Lower leg skin (tissue), 4 donors: Measurements from ENCODE around the gene NFKBIA. TPM values are rescaled to one million over a fixed set of nuclear protein-coding genes. Genes with fewer than 3 reads are reported as not detected.
"Not testable (repeated sequence)": the region's sequence is repeated elsewhere in the genome, so short reads cannot be mapped to it uniquely, and the experiment has no call there.

Experiments used
- DNase-seq, 2 donors: peaks; one replicate each; pipeline ENCODE4 v3.0.0-alpha.2; 2019; ENCODE audit warnings: low spot score in 2 of 2
- H3K4me3 ChIP-seq: fragments of 200-600 bp; sonication (generic); 2 replicates; pipeline ENCODE4 v1.5.1; 2017; ENCODE audit warnings: mild to moderate bottlenecking, low read depth; ENCODE audit not compliant: poor library complexity, severe bottlenecking
- POLR2A ChIP-seq, 2 donors: fragments of 450-650 bp; IDR thresholded peaks; one replicate each; pipeline ENCODE4 v1.6.1; 2016 to 2017; ENCODE audit warnings: antibody characterized with exemption in 2 of 2, mild to moderate bottlenecking in 1 of 2, moderate library complexity in 1 of 2
- WGBS, 2 donors: methylation state at CpG; one replicate each; pipeline ENCODE4 v1.1.5; 2018; 5-methylcytosine and 5-hydroxymethylcytosine counted together
- intact Hi-C: fragments of 100-400 bp; cut with DNase I; formaldehyde crosslinking; loops from one replicate; pipeline ENCODE4 v1.15.0; 2023; ENCODE audit warnings: low total_unique reads
- total RNA-seq, 4 donors: library from RNA; depleted of rRNA; stranded (reverse); fragments of >200 nt; gene quantifications; one replicate each; pipeline ENCODE4 v1.1.0, GENCODE V29; 2016
- TF ChIP-seq, protein P1 (sequence below), 3 donors: fragments of 450-650 bp; IDR thresholded peaks; one replicate each; pipeline ENCODE4 v1.5.1; 2016; ENCODE audit warnings: antibody characterized with exemption in 3 of 3, mild to moderate bottlenecking in 3 of 3, moderate library complexity in 2 of 3

NFKBIA gene
- total RNA-seq, 4 donors from 2014 or later = 431 to 923 (median 565) TPM

DNA sequence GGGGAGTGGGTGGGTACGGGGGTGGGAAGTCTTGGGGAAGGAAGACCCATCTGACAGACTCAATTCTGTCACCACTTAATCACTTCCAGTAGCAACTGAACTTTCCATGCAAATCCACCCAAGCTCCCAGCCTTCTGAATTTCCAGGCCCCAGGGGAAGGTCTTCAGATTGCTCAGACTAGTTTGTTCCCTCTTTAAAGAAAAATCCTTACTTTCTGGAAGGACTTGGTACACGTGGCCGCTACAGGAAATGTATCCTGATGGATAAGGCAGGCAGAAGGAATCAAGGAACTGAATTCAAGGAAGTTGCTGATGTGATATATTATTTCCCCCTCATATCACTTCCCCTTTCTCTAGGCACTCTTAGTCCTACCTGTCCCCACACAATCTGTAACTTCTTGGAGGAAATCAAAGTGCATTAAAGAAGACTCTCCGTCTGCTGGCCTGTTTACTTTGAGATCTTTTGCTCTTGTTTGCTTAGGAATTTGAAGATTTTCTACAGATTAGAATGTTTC is 6.4 kb downstream of the NFKBIA start:
- intact Hi-C loops = no loop called here
- H3K4me3 ChIP-seq = no peak overlapping the region
- WGBS, 2 donors = 15 to 19% methylated on average over 4 of the region's 4 CpGs
- no peak for DNase-seq
- TF ChIP-seq, protein P1, sequence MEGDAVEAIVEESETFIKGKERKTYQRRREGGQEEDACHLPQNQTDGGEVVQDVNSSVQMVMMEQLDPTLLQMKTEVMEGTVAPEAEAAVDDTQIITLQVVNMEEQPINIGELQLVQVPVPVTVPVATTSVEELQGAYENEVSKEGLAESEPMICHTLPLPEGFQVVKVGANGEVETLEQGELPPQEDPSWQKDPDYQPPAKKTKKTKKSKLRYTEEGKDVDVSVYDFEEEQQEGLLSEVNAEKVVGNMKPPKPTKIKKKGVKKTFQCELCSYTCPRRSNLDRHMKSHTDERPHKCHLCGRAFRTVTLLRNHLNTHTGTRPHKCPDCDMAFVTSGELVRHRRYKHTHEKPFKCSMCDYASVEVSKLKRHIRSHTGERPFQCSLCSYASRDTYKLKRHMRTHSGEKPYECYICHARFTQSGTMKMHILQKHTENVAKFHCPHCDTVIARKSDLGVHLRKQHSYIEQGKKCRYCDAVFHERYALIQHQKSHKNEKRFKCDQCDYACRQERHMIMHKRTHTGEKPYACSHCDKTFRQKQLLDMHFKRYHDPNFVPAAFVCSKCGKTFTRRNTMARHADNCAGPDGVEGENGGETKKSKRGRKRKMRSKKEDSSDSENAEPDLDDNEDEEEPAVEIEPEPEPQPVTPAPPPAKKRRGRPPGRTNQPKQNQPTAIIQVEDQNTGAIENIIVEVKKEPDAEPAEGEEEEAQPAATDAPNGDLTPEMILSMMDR (IDR thresholded peaks at IDR 0.05) = no peak
- TF ChIP-seq POLR2A (IDR thresholded peaks at IDR 0.05) = no peak

DNA sequence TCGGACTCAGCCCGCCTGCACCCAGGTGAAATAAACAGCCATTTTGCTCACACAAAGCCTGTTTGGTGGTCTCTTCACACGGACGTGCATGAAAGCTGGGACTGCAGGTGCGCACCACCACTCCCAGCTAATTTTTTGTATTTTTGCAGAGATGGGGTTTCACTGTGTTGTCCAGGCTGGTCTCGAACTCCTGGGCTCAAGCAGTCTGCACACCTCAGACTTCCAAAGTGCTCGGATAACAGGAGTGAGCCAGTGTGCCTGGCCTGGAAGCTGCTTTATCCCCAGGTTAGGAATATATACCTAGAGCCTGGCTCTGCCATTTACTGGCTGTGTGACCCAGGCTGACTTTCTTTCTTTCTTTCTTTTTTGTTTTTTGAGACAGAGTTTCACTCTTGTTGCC is 7.9 kb downstream of the NFKBIA start:
- 90 to 93% methylated on average over 7 of the region's 7 CpGs for WGBS, 2 donors
- not testable (repeated sequence) for H3K4me3 ChIP-seq

DNA sequence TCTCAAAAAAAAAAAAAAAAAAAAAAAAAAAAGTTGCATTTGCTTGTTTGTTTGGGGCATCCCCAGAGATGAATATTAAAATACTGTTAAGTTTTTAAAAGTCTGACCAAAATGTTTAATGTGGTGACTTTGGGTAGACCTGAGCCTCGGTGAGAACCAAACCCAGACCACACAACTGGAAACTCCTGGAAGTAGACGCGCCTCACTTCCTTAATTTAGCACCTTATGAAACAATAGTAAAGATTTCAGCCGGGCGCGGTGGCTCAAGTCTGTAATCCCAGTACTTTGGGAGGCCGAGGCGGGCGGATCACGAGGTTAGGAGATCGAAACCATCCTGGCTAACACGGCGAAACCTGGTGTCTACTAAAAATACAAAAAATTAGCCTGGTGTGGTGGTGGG is 9.3 kb downstream of the NFKBIA start:
- H3K4me3 ChIP-seq = no peak overlapping the region
- WGBS, 2 donors = 90 to 93% methylated on average over 13 of the region's 13 CpGs
- TF ChIP-seq, protein P1 (IDR thresholded peaks at IDR 0.05) = no peak
- no peak for TF ChIP-seq POLR2A (IDR thresholded peaks at IDR 0.05)
- intact Hi-C loops = no loop called here
- DNase-seq = no peak

More for the DNA sequence above, 7.9 kb downstream of the NFKBIA start:
- intact Hi-C loops, DNase-seq: not testable (repeated sequence)

GRCh38 chr14:35394326-35395013 is 10.1 kb downstream of the NFKBIA start:
- intact Hi-C loops = no loop called here
- WGBS, 2 donors = 90 to 91% methylated on average over 11 of the region's 11 CpGs
- no peak for DNase-seq
- H3K4me3 ChIP-seq = no peak overlapping the region
- TF ChIP-seq, protein P1 (IDR thresholded peaks at IDR 0.05) = no peak
- no peak for TF ChIP-seq POLR2A (IDR thresholded peaks at IDR 0.05)

- H3K4me3 ChIP-seq = no peak overlapping the region
- intact Hi-C loops = no loop called here
- 65 to 71% methylated on average over 2 of the region's 2 CpGs for WGBS, 2 donors
- no peak for DNase-seq
- TF ChIP-seq POLR2A (IDR thresholded peaks at IDR 0.05) = no peak
- TF ChIP-seq, protein P1 (IDR thresholded peaks at IDR 0.05) = no peak
Measured at GRCh38 chr14:35393826-35394225, 10.7 kb downstream of the NFKBIA start.

DNA sequence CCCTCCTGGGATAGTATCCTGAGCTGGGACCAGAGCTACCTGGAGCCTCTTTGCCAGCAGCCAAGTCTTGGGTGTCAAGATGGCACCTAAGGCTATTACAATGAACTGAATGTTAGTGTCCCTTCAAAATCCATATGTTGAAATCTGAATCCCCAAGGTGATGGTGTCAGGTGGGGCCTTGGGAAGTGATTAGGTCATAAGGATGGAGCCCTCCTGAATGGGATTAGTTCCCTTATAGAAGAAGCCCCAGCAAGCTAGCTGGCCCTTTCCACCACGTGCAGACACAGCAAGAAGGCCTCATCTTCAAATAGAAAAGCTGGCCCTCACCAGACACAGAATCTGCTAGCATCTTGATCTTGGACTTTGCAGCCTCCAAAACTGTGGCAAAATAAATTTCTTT is 12.4 kb downstream of the NFKBIA start:
- intact Hi-C loops = no loop called here
- 100% methylated on average over 1 of the region's 1 CpG for WGBS, 2 donors
- DNase-seq = no peak
- H3K4me3 ChIP-seq = no peak overlapping the region
- TF ChIP-seq POLR2A (IDR thresholded peaks at IDR 0.05) = no peak
- TF ChIP-seq, protein P1 (IDR thresholded peaks at IDR 0.05) = no peak
